NOMO-1 treated with dmso at 0.1 percent for 144 hours (cell line): ENCODE data around the gene TMEM231.
"Not testable (repeated sequence)": the region's sequence is repeated elsewhere in the genome, so short reads cannot be mapped to it uniquely, and the experiment has no call there.

Experiments
- DNase-seq: peaks from one replicate; lab custom pipeline; 2025; ENCODE audit not compliant: unreplicated experiment; lab: John Stamatoyannopoulos, UW

The TMEM231 gene

GRCh38 chr16:75532791-75533190, 23.3 kb downstream of the TMEM231 start:
- DNase-seq: no peak

DNA sequence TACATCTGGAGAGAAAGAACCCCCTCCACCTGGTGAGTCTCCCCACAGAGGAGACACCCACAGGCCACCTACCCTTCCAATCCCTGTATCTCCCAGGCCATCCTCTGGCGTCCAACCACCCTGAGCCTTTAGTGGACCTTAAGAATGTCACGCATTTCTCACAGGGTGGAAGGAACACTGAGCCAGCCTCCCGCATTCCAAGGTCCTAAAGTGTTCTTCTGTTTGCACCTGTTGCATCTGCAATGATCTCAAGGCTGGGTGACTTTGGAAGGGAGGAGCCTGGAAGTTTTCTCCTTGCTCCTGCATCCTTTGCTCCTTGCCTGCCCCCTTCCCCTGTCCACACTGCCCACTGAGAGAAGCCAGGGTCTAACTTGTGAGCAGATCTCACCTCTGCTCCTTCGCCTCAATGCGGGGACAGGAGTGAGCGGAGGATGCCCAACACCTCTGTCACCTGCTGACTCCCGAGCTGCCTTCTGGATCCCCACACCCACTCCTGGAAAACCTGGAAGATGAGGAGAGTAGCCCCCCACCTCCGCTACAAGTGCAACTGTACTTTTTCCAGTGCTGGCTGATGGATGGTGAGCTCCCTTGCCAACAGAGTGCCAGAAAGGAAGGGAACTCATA, 23.8 kb downstream of the TMEM231 start:
- DNase-seq: no peak

GRCh38 chr16:75529959-75530358, 26.1 kb downstream of the TMEM231 start:
- no peak for DNase-seq

GRCh38 chr16:75529056-75529905, 26.8 kb downstream of the TMEM231 start:
- no peak for DNase-seq

GRCh38 chr16:75527825-75528299, 28.2 kb downstream of the TMEM231 start:
- no peak for DNase-seq

DNA sequence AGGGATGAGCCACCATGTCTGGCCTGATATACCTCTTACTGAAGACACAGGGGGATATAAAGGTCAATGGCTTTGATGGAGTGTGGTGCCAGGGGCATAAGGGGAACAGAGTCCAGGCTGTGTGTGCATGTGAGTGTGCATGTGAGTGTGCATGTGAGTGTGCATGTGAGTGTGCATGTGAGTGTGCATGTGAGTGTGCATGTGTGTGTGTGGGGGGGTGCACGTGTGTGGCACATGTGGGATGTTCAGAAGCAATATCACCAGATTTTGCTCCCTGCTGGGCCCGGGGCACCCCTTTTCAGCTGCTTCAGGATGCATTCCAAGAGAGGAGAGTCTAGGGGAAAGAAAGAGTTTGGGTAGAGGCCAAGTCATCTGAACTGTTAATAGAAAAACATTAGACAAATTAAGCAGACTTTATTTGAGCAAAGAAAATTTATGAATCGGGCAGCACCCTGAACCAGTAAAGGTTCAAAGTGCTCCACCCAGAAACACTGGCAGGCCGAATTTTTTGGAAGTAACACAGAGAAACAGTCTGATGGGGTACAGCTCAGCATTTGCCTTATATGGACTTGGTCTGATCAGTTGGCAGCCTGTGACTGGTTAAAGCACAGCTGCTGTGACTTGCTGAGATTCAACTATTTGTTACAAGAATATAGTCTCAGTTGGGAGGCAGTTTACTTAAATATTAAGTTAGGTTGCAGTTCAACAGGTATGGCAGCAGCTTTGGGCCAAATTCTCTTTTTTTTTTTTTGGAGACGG, 29.8 kb downstream of the TMEM231 start:
- DNase-seq: no peak

DNA sequence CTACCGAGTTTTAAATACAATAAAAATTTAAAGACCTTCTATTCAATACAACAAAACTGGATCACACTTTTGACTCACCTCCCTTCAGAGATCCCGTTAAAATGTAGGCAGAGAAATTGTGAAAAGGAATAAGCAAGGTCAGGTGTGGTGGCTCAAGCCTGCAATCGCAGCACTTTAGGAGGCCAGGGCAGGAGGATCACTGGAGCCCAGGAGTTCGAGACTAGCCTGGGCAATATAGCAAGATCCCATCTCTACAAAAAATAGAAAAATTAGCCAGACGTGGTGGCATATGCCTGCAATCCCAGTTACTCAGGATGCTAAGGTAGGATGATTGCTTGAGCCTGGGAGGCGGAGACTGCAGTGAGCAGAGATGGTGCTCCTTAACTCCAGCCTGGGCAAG, 36.9 kb downstream of the TMEM231 start:
- no peak for DNase-seq

GRCh38 chr16:75516189-75516966, 39.7 kb downstream of the TMEM231 start:
- not testable (repeated sequence) for DNase-seq

GRCh38 chr16:75514296-75514695, 41.8 kb downstream of the TMEM231 start:
- no peak for DNase-seq

GRCh38 chr16:75506574-75506973, 49.5 kb downstream of the TMEM231 start:
- peak; percentile 55 for DNase-seq

- no peak for DNase-seq
Observed at GRCh38 chr16:75506107-75506506, 49.9 kb downstream of the TMEM231 start.

GRCh38 chr16:75503801-75504200, 52.3 kb downstream of the TMEM231 start:
- DNase-seq: no peak

DNA sequence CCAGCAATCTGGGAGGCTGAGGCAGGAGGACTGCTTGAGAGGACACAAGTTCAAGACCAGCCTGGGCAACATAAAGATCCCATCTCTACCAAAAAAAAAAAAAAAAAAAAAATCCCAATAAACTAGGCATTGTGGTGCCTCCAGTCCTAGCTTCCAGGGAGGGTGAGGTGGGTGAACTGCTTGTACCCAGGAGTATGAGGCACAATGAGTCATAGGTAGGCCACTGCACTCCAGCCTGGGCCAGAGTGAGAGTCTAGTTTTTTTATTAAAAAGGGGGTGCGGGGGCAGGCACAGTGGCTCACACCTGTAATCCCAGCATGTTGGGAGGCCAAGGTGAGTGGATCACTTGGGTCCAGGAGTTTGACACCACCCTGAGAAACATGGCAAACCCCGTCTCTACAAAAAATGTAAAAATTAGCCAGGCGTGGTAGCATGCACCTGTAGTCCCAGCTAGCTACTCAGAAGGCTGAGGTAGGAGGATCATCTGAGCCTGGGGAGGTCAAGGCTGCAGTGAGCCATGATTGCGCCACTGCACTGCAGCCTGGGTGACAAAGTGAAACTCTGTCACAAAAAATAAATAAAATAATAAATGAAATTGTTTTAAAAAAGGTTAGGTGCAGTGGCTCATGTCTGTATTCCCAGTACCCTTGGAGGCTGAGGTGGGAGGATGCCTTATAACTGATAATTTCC, 53.0 kb downstream of the TMEM231 start:
- DNase-seq: no peak

DNA sequence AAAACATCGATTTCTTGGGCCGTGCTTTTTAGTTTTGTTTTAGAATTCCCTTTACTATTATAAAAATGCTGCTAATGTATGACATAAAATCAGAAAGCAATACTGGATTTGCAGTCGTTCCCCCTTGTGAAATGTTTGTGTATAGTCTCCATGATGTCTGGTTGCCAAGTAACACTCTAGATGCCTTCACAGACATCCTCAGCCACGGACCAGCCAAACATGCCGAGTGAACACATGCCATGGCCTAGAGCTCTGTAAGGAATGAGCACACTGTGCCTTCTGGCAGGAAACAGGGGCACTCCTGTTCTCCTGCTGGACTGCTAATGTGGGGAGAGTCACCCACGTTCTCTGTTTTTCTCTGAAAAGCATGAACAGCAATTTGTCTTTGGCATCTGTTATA, 54.2 kb downstream of the TMEM231 start:
- DNase-seq: not testable (repeated sequence)

DNA sequence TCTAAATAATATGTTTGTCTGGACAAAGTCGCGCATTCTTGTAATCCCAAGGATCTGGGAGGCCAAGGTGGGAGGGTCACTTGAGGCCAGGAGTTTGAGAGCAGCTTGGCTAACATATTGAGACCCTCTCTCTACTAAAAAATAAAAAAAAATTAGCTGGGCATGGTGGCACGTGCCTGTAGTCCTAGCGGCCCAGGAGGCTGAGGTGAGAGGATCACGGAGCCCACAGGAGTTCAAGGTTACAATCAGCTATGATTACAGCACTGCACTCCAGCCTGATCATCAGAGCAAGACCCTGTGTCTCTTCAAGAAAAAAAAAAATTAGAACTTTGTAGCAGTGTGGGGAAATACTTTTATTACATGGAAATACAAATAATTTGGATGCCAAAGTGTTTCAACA, 54.7 kb downstream of the TMEM231 start:
- no peak for DNase-seq

DNA sequence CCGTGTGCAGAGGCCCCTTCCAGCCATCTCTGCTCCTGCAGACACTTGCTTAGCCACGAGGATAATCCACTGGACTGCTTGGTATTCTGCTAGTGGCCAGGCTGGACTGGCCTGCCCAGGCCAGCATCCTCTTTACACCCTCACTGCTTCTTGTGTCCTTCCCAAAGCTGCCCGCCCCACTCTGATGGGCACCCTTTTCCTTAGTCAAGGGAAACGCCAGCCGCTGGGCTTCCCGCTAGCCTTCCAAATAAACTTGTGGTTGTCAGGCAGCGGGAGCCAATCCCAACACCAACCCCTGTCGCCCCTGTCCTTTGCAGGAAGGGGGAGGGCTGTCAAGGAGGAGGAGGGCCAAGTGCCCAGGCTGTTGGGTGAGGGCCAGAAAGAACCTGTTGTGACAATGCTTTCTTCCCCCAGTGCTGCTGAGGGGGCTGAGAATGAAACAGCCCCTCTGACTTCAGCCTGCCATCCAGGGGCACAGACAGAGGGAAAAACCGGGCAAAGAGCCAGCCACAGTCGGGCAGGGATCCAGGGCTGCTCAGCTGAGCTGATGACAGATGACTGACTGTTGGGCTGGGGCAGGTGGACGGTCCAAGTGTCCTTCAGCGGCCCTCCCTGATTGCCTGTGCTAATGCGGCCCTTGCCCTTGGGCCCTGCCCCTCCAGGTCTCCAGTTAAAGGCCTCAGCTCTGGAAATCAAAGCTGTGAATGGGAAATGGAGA, 57.3 kb downstream of the TMEM231 start:
- DNase-seq: not testable (repeated sequence)

- no peak for DNase-seq
Observed at GRCh38 chr16:75497558-75497957, 58.5 kb downstream of the TMEM231 start.

DNA sequence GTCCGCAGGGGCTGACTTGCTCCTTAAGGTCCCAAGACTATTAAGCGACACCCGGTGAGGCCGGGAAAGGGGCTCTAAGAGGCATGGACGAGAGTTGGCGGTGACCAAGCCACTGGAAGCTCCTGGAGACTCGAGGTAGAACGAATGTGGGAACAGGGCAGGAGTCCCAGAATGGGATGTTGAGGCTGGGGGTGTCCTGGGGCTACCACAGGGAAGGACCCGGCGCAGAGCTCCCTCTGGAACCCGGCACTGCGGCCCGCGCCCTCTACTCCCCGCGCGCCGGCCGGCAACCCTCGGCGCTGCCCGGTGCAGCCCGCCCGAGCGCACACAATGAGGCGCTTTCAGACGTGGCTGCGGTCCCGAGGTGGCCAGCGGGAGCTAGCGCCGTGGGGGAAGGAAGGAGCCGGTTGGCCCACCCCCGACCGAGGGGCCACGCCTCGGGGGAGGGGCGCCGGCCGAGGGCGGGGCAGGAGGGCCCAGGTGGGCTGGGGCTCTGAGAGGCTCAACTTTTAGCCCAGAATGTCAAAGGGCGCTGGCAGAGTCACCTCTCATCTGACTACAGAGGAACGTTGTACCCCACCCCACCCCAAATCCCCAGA, 60.9 kb downstream of the TMEM231 start, which contains the start of gene CHST6:
CHST6 (minus strand) TSS at position 366 of the 599 bp plus-strand sequence. CDS start 15,613 bp downstream, outside the sequence.
- peak; percentile 36 for DNase-seq

DNA sequence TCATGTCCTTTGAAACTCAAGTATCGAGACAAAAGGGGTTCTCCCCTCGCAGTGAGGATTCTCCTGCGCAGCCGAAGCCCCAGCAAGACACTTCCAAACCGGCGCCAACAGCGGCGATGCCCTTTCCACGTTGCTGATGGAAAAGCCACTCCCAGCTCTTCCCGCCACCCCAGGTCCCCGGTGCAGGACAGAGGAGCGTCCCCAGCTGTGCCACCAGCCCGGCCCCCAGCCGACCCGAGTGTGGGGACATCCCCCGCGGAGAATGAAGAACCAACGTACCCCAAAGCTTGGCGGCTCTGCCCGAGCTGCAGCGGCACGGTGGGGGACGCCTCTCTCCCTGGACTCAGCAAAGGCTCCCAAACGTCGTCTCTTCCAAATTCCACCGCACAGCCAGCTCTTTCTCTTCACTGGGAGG, 61.4 kb downstream of the TMEM231 start:
- DNase-seq: no peak
